GM19455 (cell line): Measurements from ENCODE around the gene CSNK1G2.

Source experiments
- ATAC-seq: cut with Tn5 transposase; IDR thresholded peaks from one replicate; pipeline ENCODE4 v1.9.1; 2021; ENCODE audit not compliant: unreplicated experiment

Gene CSNK1G2

GRCh38 chr19:1917926-1918325, 23.0 kb upstream of the CSNK1G2 start:
- no peak for ATAC-seq

- ATAC-seq = no peak
Observed at GRCh38 chr19:1918975-1919374, 22.0 kb upstream of the CSNK1G2 start.

GRCh38 chr19:1920644-1921043, 20.3 kb upstream of the CSNK1G2 start:
- ATAC-seq = no peak

GRCh38 chr19:1921326-1921725, 19.6 kb upstream of the CSNK1G2 start:
- ATAC-seq = no peak

- ATAC-seq = no peak
Observed at GRCh38 chr19:1921825-1922224, 19.1 kb upstream of the CSNK1G2 start.

- no peak for ATAC-seq
Observed at GRCh38 chr19:1922803-1923202, 18.2 kb upstream of the CSNK1G2 start.

GRCh38 chr19:1923319-1923718, 17.7 kb upstream of the CSNK1G2 start:
- no peak for ATAC-seq

GRCh38 chr19:1924320-1924961, 16.5 kb upstream of the CSNK1G2 start:
- ATAC-seq = no peak

GRCh38 chr19:1925544-1925943, 15.4 kb upstream of the CSNK1G2 start:
- no peak for ATAC-seq

GRCh38 chr19:1929021-1929742, 11.8 kb upstream of the CSNK1G2 start:
- no peak for ATAC-seq

- no peak for ATAC-seq
Observed at GRCh38 chr19:1931445-1931844, 9.5 kb upstream of the CSNK1G2 start.

- no peak for ATAC-seq
Observed at GRCh38 chr19:1932395-1932794, 8.6 kb upstream of the CSNK1G2 start.

- no peak for ATAC-seq
Observed at GRCh38 chr19:1933244-1933643, 7.7 kb upstream of the CSNK1G2 start.

GRCh38 chr19:1933942-1934341, 7.0 kb upstream of the CSNK1G2 start:
- ATAC-seq = no peak

- ATAC-seq = no peak
Observed at GRCh38 chr19:1935484-1936208, 5.3 kb upstream of the CSNK1G2 start.

- ATAC-seq = no peak
Observed at GRCh38 chr19:1936430-1936829, 4.5 kb upstream of the CSNK1G2 start.

- ATAC-seq = no peak
Observed at GRCh38 chr19:1936916-1937610, 3.9 kb upstream of the CSNK1G2 start.

- ATAC-seq = no peak
Observed at GRCh38 chr19:1938071-1938470, 2.9 kb upstream of the CSNK1G2 start.

- no peak for ATAC-seq
Observed at GRCh38 chr19:1942078-1942933, 1.3 kb downstream of the CSNK1G2 start.

- no peak for ATAC-seq
Observed at GRCh38 chr19:1942934-1943555, 2.1 kb downstream of the CSNK1G2 start.
